IMR-90 (cell line): ENCODE results near the gene ANKRD36B. TPM values are rescaled to one million over a fixed set of nuclear protein-coding genes. Genes with fewer than 3 reads are reported as not detected.
"Not testable (repeated sequence)": the region's sequence is repeated elsewhere in the genome, so short reads cannot be mapped to it uniquely, and the experiment has no call there.

Source experiments
- ATAC-seq: fragments of 200-7000 bp; cut with Tn5 transposase; 2 replicates; pipeline ENCODE4 v1.9.1; 2020; ENCODE audit warnings: low read depth, mild to moderate bottlenecking, moderate library complexity
- BruUV-seq: library from RNA; stranded (reverse); fragments of 400-500 nt; replicated peaks from 2 replicates; lab custom pipeline; 2021; lab: Mats Ljungman, UMichigan
- CTCF ChIA-PET: fragments of 300-600 bp; formaldehyde crosslinking; extraction: SDS; loops from one replicate; lab custom pipeline; 2021; ENCODE audit warnings: antibody characterized with exemption; lab: Yijun Ruan, JAX
- POLR2A ChIA-PET: fragments of 300-600 bp; sonication (Branson Sonifier 250); formaldehyde crosslinking; loops from one replicate; lab custom pipeline; 2022; ENCODE audit warnings: antibody characterized with exemption; ENCODE audit not compliant: unreplicated experiment; lab: Charles Lee
- DNase-seq: peaks from one replicate; pipeline ENCODE4 v3.0.0; 2013
- H2AFZ ChIP-seq: replicated peaks from 2 replicates; pipeline ENCODE3; 2013; ENCODE audit warnings: low read length, mild to moderate bottlenecking; ENCODE audit not compliant: poor library complexity
- H2AK5ac ChIP-seq: 2 replicates; pipeline ENCODE4 v1.6.1; 2013; ENCODE audit warnings: low read depth, low read length, inconsistent platforms
- H2AK9ac ChIP-seq: replicated peaks from 2 replicates; pipeline ENCODE3; 2013; ENCODE audit warnings: mild to moderate bottlenecking, low read depth, low read length, moderate library complexity; ENCODE audit not compliant: poor library complexity
- H2BK120ac ChIP-seq: 2 replicates; pipeline ENCODE4 v1.6.1; 2013; ENCODE audit warnings: low read depth, low read length, inconsistent platforms
- H2BK15ac ChIP-seq: 3 replicates; pipeline ENCODE4 v1.6.1; 2013; ENCODE audit warnings: low read depth, low read length, inconsistent platforms
- H2BK20ac ChIP-seq: 2 replicates; pipeline ENCODE4 v1.6.1; 2013; ENCODE audit warnings: low read depth, mild to moderate bottlenecking, inconsistent platforms, low read length, moderate library complexity
- H2BK5ac ChIP-seq: 2 replicates; pipeline ENCODE4 v1.6.1; 2013; ENCODE audit warnings: mild to moderate bottlenecking, low read depth, low read length, inconsistent platforms; ENCODE audit not compliant: poor library complexity, severe bottlenecking
- H3K14ac ChIP-seq: replicated peaks from 2 replicates; pipeline ENCODE4 v1.6.1; 2013; ENCODE audit warnings: low read depth, low read length, inconsistent platforms
- H3K18ac ChIP-seq: 2 replicates; pipeline ENCODE4 v1.6.1; 2013; ENCODE audit warnings: low read depth, low read length, control low read depth
- H3K23ac ChIP-seq: 2 replicates; pipeline ENCODE4 v1.6.1; 2013; ENCODE audit warnings: low read depth, low read length, inconsistent platforms
- H3K27ac ChIP-seq: 2 replicates; pipeline ENCODE4 v1.5.1; 2013; ENCODE audit warnings: mild to moderate bottlenecking, control low read depth, low read length; ENCODE audit not compliant: insufficient read depth
- H3K27me3 ChIP-seq: 2 replicates; pipeline ENCODE4 v1.6.1; 2013; ENCODE audit warnings: low read length; ENCODE audit not compliant: control insufficient read depth, insufficient read depth
- H3K36me3 ChIP-seq: 2 replicates; pipeline ENCODE4 v1.6.1; 2013; ENCODE audit warnings: low read length, mixed read lengths; ENCODE audit not compliant: control insufficient read depth, insufficient read depth
- H3K4ac ChIP-seq: 2 replicates; pipeline ENCODE4 v1.6.1; 2013; ENCODE audit warnings: low read depth, low read length, inconsistent platforms
- H3K4me1 ChIP-seq: 2 replicates; pipeline ENCODE4 v1.6.1; 2013; ENCODE audit warnings: low read length, mixed read lengths; ENCODE audit not compliant: control insufficient read depth, insufficient read depth
- H3K4me2 ChIP-seq: 2 replicates; pipeline ENCODE4 v1.6.1; 2013; ENCODE audit warnings: low read depth, mild to moderate bottlenecking, control low read depth, low read length, moderate library complexity
- H3K4me3 ChIP-seq: 2 replicates; pipeline ENCODE4 v1.5.1; 2013; ENCODE audit warnings: low read depth, mild to moderate bottlenecking, control low read depth, low read length, moderate library complexity; ENCODE audit not compliant: insufficient read depth
- H3K56ac ChIP-seq: 2 replicates; pipeline ENCODE4 v1.6.1; 2013; ENCODE audit warnings: low read length, inconsistent platforms; ENCODE audit not compliant: insufficient read depth; ENCODE audit errors: extremely low read depth
- H3K79me1 ChIP-seq, 2 experiments: 2 replicates each; pipeline ENCODE4 v1.6.1; 2013; ENCODE audit warnings: low read length in 2 of 2, inconsistent platforms in 1 of 2, low read depth in 1 of 2
- H3K9ac ChIP-seq: 2 replicates; pipeline ENCODE4 v1.6.1; 2013; ENCODE audit warnings: low read depth, low read length, control low read depth
- H3K9me1 ChIP-seq: 2 replicates; pipeline ENCODE4 v1.6.1; 2013; ENCODE audit warnings: low read length, inconsistent platforms; ENCODE audit not compliant: insufficient read depth
- H3K9me3 ChIP-seq: 2 replicates; pipeline ENCODE4 v1.6.1; 2013; ENCODE audit warnings: low read length; ENCODE audit not compliant: control insufficient read depth, insufficient read depth
- H4K20me1 ChIP-seq: 2 replicates; pipeline ENCODE4 v1.6.1; 2013; ENCODE audit warnings: low read length, inconsistent platforms; ENCODE audit not compliant: insufficient read depth
- H4K5ac ChIP-seq: 2 replicates; pipeline ENCODE4 v1.6.1; 2013; ENCODE audit warnings: mild to moderate bottlenecking, low read depth, low read length, control low read depth
- H4K8ac ChIP-seq, 2 experiments: 2 replicates each; pipeline ENCODE4 v1.6.1; 2013; ENCODE audit warnings: low read depth in 2 of 2, low read length in 2 of 2, control low read depth in 1 of 2, inconsistent platforms in 1 of 2
- H4K91ac ChIP-seq: 2 replicates; pipeline ENCODE4 v1.6.1; 2013; ENCODE audit warnings: low read depth, low read length, inconsistent platforms; ENCODE audit not compliant: insufficient read depth
- dilution Hi-C: fragments of 300-500 bp; cut with HindIII; formaldehyde crosslinking; loops from one replicate; pipeline ENCODE4 v1.14.3; 2018; ENCODE audit warnings: low sequenced_read_pairs; ENCODE audit not compliant: unreplicated experiment
- in situ Hi-C: fragments of 300-500 bp; cut with MboI; formaldehyde crosslinking; loops from 3 replicates; pipeline ENCODE4 v1.14.3; 2019; ENCODE audit warnings: low sequenced_read_pairs, inconsistent platforms, mixed read lengths
- intact Hi-C: fragments of 100-400 bp; cut with micrococcal nuclease; formaldehyde crosslinking; loops from 2 replicates; pipeline ENCODE4 v1.10.0; 2022
- polyA plus RNA-seq, 3 experiments: library from polyadenylated mRNA; depleted of rRNA; stranded (reverse); fragments of >200 nt; gene quantifications; 2 replicates each; pipeline ENCODE4 v1.2.3, GENCODE V29; 2012; ENCODE audit warnings: low replicate concordance in 1 of 3
- total RNA-seq: library from RNA; depleted of rRNA; stranded (reverse); fragments of >200 nt; gene quantifications from 2 replicates; pipeline ENCODE4 v1.2.3, GENCODE V29; 2012

Gene ANKRD36B
- total and polyA plus RNA-seq, 2 of the 4 experiments (the other 2 are of a cell fraction), result 4.2 to 11.7 TPM

DNA sequence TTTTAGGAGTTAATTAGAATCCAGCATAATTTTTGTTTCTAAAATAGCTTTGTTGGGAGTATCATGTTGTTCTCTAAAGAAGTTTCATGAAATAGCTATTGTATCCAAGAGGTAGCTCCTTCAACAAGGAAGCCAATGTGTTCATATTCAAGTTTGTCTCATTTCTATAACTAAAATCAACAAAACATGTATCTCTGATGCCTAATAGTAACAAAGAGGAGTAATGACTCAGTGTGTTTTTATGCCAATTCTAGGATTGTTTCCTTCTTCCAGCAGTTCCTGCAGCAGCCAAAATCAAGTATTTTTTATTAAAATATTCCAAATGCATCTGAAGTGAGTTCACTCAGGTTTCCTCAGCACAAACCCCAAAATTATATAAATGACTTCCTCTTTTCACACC, 41.1 kb downstream of the ANKRD36B start:
- CTCF ChIA-PET, dilution Hi-C loops, ATAC-seq: not testable (repeated sequence)

More for the DNA sequence above, 41.1 kb downstream of the ANKRD36B start:
- H4K20me1 ChIP-seq, in situ Hi-C loops, H2AK9ac ChIP-seq, H3K4me2 ChIP-seq, H3K9ac ChIP-seq, H2BK120ac ChIP-seq, H3K9me3 ChIP-seq, H3K27me3 ChIP-seq, H3K4ac ChIP-seq, H4K91ac ChIP-seq, H3K79me1 ChIP-seq, H2AFZ ChIP-seq, H3K18ac ChIP-seq, H3K4me3 ChIP-seq, H3K14ac ChIP-seq, H3K4me1 ChIP-seq, POLR2A ChIA-PET, H4K5ac ChIP-seq, H3K36me3 ChIP-seq, H3K27ac ChIP-seq, intact Hi-C loops, H3K56ac ChIP-seq, H2AK5ac ChIP-seq, BruUV-seq, H3K9me1 ChIP-seq, H2BK15ac ChIP-seq, H3K23ac ChIP-seq, H4K8ac ChIP-seq, H2BK5ac ChIP-seq, H2BK20ac ChIP-seq: not testable (repeated sequence)
- DNase-seq, result peak; percentile 13
